ENCODE results near the gene GPC6.
"Not testable (repeated sequence)": the region's sequence is repeated elsewhere in the genome, so short reads cannot be mapped to it uniquely, and the experiment has no call there.

GPC6 gene

GRCh38 chr13:93476175-93476574 is 249.6 kb downstream of the GPC6 start:
- no peak for DNase-seq (ENCODE audit: low read depth)
- no peak for TF ChIP-seq CTCF (conservative IDR thresholded peaks at IDR 0.05; ENCODE audit: low read depth, low read length)
- H3K4me3 ChIP-seq (ENCODE audit: low read length) = no peak overlapping the region

- H3K4me3 ChIP-seq (ENCODE audit: low read length) = no peak overlapping the region
- no peak for TF ChIP-seq CTCF (conservative IDR thresholded peaks at IDR 0.05; ENCODE audit: low read depth, low read length)
- DNase-seq (ENCODE audit: low read depth) = no peak
Measured at GRCh38 chr13:93477238-93477637, 250.6 kb downstream of the GPC6 start.

- no peak overlapping the region for H3K4me3 ChIP-seq (ENCODE audit: low read length)
- DNase-seq (ENCODE audit: low read depth) = no peak
- TF ChIP-seq CTCF (conservative IDR thresholded peaks at IDR 0.05; ENCODE audit: low read depth, low read length) = no peak
Measured at GRCh38 chr13:93480553-93481106, 254.0 kb downstream of the GPC6 start.

GRCh38 chr13:93496117-93496516 is 269.5 kb downstream of the GPC6 start:
- not testable (repeated sequence) for DNase-seq (ENCODE audit: low read depth); H3K4me3 ChIP-seq (ENCODE audit: low read length)

- H3K4me3 ChIP-seq (ENCODE audit: low read length) = peak overlapping the region; percentile 20
- TF ChIP-seq CTCF (conservative IDR thresholded peaks at IDR 0.05; ENCODE audit: low read depth, low read length) = no peak
- peak; percentile 86 for DNase-seq (ENCODE audit: low read depth)
Measured at GRCh38 chr13:93496985-93497673, 270.5 kb downstream of the GPC6 start.

- no peak overlapping the region for H3K4me3 ChIP-seq (ENCODE audit: low read length)
- DNase-seq (ENCODE audit: low read depth) = no peak
- TF ChIP-seq CTCF (conservative IDR thresholded peaks at IDR 0.05; ENCODE audit: low read depth, low read length) = no peak
Measured at GRCh38 chr13:93499991-93500390, 273.4 kb downstream of the GPC6 start.

GRCh38 chr13:93502071-93502470 is 275.5 kb downstream of the GPC6 start:
- no peak for DNase-seq (ENCODE audit: low read depth)
- no peak overlapping the region for H3K4me3 ChIP-seq (ENCODE audit: low read length)
- TF ChIP-seq CTCF (conservative IDR thresholded peaks at IDR 0.05; ENCODE audit: low read depth, low read length) = no peak
